GM19025 (cell line): ENCODE data around the gene TNNI3K.

Source experiments
- ATAC-seq: cut with Tn5 transposase; IDR thresholded peaks from one replicate; pipeline ENCODE4 v1.9.1; 2021; ENCODE audit warnings: mild to moderate bottlenecking, low read depth, moderate library complexity; ENCODE audit not compliant: unreplicated experiment

TNNI3K gene

GRCh38 chr1:74286414-74286813, 51.2 kb downstream of the TNNI3K start:
- no peak for ATAC-seq

- ATAC-seq: no peak
Observed at GRCh38 chr1:74314438-74314837, 79.3 kb downstream of the TNNI3K start.

GRCh38 chr1:74316302-74316701, 81.1 kb downstream of the TNNI3K start:
- ATAC-seq: no peak

GRCh38 chr1:74317663-74318062, 82.5 kb downstream of the TNNI3K start:
- no peak for ATAC-seq

- no peak for ATAC-seq
Observed at GRCh38 chr1:74323937-74324473, 88.8 kb downstream of the TNNI3K start.

GRCh38 chr1:74324684-74325448, 89.7 kb downstream of the TNNI3K start:
- no peak for ATAC-seq

GRCh38 chr1:74328851-74329250, 93.7 kb downstream of the TNNI3K start:
- ATAC-seq: no peak

GRCh38 chr1:74333244-74333643, 98.1 kb downstream of the TNNI3K start:
- no peak for ATAC-seq

GRCh38 chr1:74334147-74334546, 99.0 kb downstream of the TNNI3K start:
- ATAC-seq: no peak

- no peak for ATAC-seq
Observed at GRCh38 chr1:74340656-74341055, 105.5 kb downstream of the TNNI3K start.

- ATAC-seq: no peak
Observed at GRCh38 chr1:74341702-74342339, 106.6 kb downstream of the TNNI3K start.

GRCh38 chr1:74343216-74343615, 108.0 kb downstream of the TNNI3K start:
- ATAC-seq: no peak

GRCh38 chr1:74344387-74344786, 109.2 kb downstream of the TNNI3K start:
- no peak for ATAC-seq

- ATAC-seq: no peak
Observed at GRCh38 chr1:74356493-74356892, 121.3 kb downstream of the TNNI3K start.

- ATAC-seq: no peak
Observed at GRCh38 chr1:74357150-74357549, 122.0 kb downstream of the TNNI3K start.

- no peak for ATAC-seq
Observed at GRCh38 chr1:74357756-74358155, 122.6 kb downstream of the TNNI3K start.

- no peak for ATAC-seq
Observed at GRCh38 chr1:74362691-74363090, 127.5 kb downstream of the TNNI3K start.

- no peak for ATAC-seq
Observed at GRCh38 chr1:74363220-74363619, 128.0 kb downstream of the TNNI3K start.

- no peak for ATAC-seq
Observed at GRCh38 chr1:74367175-74367813, 132.1 kb downstream of the TNNI3K start.

GRCh38 chr1:74368335-74368734, 133.1 kb downstream of the TNNI3K start:
- no peak for ATAC-seq

GRCh38 chr1:74375376-74375775, 140.2 kb downstream of the TNNI3K start:
- ATAC-seq: no peak
